Measurements from ENCODE around the gene DNAJC8.

- TF ChIP-seq CTCF (IDR thresholded peaks at IDR 0.05) (no peak), POLR2A (IDR thresholded peaks at IDR 0.05) (no peak)
Observed at GRCh38 chr1:28162151-28162550, 70.7 kb downstream of the DNAJC8 start.
